Esophagus mucosa (tissue), 1 donor: Measurements from ENCODE around the gene LTBP1. TPM values are rescaled to one million over a fixed set of nuclear protein-coding genes. Genes with fewer than 3 reads are reported as not detected.
"Not testable (repeated sequence)": the region's sequence is repeated elsewhere in the genome, so short reads cannot be mapped to it uniquely, and the experiment has no call there.

Experiments
- ATAC-seq: fragments of 200-7000 bp; cut with Tn5 transposase; one replicate; pipeline ENCODE4 v1.9.1; 2020
- total RNA-seq: library from RNA; stranded (reverse); gene quantifications from one replicate; pipeline ENCODE4 v1.2.4, GENCODE V29; 2023
- donor health status: DM: yes; HTN: yes; CAD: no.

LTBP1 gene
- total RNA-seq, 1 donor from 2014 or later, result 33.8 TPM

DNA sequence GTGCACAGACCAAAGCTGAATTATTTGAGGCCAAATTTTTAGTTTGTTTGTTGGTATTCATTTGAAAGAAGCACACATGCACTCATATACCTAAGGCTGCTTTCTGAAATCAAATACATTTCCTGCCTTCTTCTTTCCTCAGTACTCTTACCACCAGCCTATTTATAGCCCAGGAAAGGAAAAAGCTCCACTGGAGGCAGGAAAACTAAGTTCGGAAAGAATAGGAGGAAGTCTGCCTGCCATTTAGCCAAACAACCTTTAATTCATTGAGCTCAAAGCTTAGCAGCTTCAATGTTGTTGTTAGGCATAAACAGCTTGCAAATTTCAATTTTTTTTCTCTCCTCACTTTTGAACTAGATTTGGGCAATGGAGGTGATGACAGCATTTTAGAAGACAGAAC is 489.3 kb downstream of the LTBP1 start:
- ATAC-seq, result no peak

GRCh38 chr2:33437297-33437696 is 490.5 kb downstream of the LTBP1 start:
- no peak for ATAC-seq

- no peak for ATAC-seq
Observed at GRCh38 chr2:33437815-33438214, 491.1 kb downstream of the LTBP1 start.

DNA sequence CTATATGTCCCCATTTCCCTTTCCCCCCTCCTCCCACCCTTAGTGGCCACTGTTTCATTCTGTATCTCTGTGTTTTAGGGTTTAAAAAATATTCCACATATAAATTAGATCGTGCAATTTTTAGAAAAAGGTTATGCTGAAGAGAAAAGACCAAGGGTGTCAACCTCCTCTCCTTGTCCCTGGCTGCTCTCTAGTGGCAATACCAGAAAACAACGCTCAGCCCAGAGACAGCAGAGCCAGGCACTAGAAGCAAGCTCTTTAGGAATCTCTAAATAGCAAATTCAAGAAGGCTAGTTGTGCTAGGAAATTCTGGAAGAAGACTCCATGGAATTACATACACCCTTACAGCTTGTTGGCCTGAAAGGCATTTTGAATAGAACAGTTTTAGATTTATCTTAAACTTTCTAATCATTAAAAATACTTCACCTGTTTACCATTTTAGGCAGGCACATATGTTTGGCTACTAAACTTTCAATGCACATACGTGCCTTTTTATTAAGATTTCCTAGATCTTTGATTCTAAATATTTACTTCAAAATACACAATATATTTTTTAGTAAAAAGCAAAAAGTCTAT is 494.6 kb downstream of the LTBP1 start:
- ATAC-seq, result peak; percentile 60

- not testable (repeated sequence) for ATAC-seq
Observed at GRCh38 chr2:33442052-33442451, 495.3 kb downstream of the LTBP1 start.

DNA sequence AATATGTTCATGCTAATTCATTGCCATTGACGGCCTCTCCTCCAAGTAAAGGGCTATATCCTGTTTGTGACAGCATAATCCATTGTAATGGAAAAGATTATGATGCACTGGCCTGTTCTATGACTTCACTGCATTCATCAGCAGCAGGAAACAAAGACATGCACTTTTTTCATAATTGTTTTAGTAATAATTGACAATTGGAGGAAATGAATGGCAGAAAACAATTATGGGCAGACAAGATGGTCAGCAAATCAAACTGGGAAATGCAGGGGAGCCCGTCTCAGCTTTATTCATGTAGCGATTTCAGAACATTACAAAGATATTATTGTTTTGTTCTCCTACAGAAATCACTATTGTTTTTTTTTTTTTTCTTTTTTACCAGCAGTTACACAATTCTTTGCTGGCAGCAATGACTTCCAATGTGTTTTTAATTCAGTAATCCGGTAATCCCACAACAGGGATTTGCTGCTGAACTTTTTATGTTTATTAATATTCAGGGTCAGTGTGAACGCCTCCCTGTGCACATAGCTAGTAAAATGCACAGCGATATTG is 495.9 kb downstream of the LTBP1 start:
- ATAC-seq, result no peak

DNA sequence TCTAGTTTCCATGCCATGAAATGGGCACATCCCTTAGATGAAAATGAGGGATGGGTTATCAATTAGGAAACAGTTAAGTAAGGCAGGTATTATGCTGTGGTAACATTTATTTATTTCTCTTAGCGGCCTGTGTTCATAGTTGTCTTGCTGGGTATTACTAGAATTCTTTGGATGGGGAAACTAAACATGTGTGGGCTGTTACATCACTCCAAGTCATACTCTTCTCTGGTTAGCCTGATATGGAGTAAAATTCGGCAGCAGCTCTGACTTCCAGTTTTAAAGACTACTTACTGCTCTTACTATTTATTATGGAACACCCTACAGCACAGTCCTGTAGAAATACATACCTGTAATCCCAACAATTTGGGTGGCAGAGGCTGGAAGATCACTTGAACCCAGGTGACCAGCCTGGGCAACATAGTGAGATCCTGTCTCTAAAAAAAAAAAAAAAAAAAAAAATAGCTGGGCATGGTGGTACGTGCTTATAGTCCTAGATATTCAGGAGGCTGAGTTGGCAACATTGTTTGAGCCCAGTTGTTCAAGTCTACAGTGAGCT is 496.6 kb downstream of the LTBP1 start:
- no peak for ATAC-seq

- ATAC-seq, result no peak
Observed at GRCh38 chr2:33444967-33445366, 498.2 kb downstream of the LTBP1 start.

DNA sequence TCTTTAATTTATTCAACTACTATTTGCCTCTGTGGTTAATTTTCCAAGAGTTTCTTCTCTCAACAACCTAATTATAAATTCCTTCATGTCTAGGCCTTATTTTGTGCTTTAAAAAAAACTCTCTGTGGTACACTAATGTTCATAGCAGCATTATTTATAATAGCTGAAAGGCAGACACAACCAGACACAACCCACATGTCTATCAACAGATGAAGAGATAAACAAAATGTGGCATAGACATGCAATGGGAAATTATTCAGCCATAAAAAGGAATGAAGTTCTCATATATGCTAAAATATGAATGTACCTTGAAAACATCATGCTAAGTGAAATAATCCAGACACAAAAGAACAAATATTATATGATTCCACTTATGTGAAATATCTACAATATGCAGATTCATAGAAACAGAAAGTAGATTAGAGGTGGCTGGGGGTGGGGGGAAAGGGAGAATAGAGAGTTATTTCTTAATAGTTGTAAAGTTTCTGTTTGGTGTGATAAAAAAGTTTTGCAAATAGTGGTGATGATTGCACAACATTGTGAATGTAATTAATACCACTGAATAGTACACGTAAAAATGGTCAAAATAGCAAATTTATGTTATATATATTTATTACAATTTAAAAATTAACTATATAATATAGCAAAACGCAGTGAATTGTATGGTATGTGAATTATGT is 501.6 kb downstream of the LTBP1 start:
- no peak for ATAC-seq
